Stimulated activated CD8-positive, alpha-beta memory T cell treated with anti-CD3 and anti-CD28 coated beads, Interleukin-4, amount 100 ng/mL, for 48 hours (primary cell): ENCODE measurements around the gene NRXN2.
"Not testable (repeated sequence)": the region's sequence is repeated elsewhere in the genome, so short reads cannot be mapped to it uniquely, and the experiment has no call there.

Source experiments
- DNase-seq: peaks from one replicate; pipeline ENCODE4 v3.0.0-alpha.2; 2020

NRXN2 gene

GRCh38 chr11:64601605-64602465, 121.2 kb downstream of the NRXN2 start:
- no peak for DNase-seq

GRCh38 chr11:64600281-64600992, 122.6 kb downstream of the NRXN2 start:
- no peak for DNase-seq

DNA sequence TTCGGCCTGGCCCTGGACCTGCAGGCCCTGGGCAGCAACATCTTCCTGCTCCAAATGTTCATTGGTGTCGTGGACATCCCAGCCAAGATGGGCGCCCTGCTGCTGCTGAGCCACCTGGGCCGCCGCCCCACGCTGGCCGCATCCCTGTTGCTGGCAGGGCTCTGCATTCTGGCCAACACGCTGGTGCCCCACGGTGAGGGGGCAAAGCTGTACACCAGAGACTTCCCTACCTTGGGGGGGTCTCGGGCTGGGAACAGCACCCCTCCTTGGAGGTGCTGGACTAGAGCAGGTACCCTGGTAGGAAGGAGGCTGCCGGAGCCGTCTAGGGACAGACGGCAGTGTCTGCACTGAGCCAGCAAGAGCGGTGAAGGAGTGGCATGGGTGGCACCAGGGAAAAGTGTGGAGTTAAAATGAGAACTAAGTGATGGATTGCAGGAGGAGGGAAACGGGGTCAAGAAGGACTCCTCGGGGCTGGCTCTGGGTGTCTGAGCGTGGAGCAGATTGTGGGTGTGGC, 123.2 kb downstream of the NRXN2 start:
- DNase-seq: no peak

- no peak for DNase-seq
Observed at GRCh38 chr11:64598797-64599697, 124.0 kb downstream of the NRXN2 start.

- no peak for DNase-seq
Observed at GRCh38 chr11:64598106-64598796, 124.7 kb downstream of the NRXN2 start.

- no peak for DNase-seq
Observed at GRCh38 chr11:64597671-64598101, 125.3 kb downstream of the NRXN2 start.

DNA sequence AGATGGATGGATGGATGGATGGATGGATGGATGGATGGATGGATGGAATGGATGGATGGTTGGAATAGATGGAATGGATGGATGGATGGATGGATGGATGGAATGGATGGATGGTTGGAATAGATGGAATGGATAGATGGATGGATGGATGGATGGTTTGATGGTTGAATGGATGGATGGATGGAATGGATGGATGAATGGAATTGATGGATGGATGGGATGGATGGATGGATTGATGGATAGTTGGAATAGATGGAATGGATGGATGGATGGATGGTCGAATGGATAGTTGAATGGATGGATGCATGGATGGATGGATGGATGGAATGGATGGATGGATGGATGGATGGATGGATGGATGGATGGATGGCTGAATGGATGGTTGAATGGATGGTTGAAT, 127.1 kb downstream of the NRXN2 start:
- not testable (repeated sequence) for DNase-seq

DNA sequence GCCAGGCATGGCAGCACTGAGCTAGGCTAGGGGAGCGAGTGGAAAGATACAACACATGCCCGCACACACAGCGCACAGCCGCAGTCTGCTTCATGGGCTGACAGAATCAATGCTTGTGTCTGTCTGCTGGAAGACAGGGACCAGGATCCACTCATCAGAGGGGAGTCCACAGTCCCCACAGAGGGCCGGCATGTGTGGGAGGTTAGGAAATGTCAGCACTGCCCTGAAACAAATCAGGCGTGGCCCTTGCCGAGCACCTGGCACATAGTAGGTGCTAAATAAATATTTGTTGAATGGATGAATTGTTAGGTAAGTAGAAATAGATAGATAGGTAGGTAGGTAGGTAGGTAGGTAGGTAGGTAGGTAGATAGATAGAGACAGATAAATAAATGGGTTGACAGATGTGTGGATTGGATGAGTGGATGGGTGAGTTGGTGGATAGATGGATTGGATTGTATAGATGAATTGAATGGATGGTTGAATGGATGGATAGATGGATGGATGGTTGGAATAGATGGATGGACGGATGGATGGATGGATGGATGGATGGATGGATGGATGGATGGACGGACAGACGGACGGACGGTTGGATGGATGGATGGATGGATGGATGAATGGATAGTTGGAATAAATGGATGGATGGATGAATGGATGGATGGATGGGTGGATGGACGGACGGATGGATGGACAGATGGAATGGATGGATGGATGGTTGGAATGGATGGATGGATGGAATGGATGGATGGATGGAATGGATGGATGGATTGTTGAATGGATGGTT, 128.6 kb downstream of the NRXN2 start:
- DNase-seq: no peak

GRCh38 chr11:64593156-64594105, 129.6 kb downstream of the NRXN2 start:
- DNase-seq: no peak

- no peak for DNase-seq
Observed at GRCh38 chr11:64592656-64593055, 130.3 kb downstream of the NRXN2 start.

- DNase-seq: no peak
Observed at GRCh38 chr11:64592234-64592615, 130.8 kb downstream of the NRXN2 start.

- no peak for DNase-seq
Observed at GRCh38 chr11:64591257-64592233, 131.5 kb downstream of the NRXN2 start.

GRCh38 chr11:64590763-64591221, 132.2 kb downstream of the NRXN2 start, which contains the start of gene SLC22A12:
Gene SLC22A12, plus strand, starts transcription at chr11:64591220. Its CDS starts 337 bp downstream, at chr11:64591557.
- DNase-seq: no peak

GRCh38 chr11:64588701-64589100, 134.3 kb downstream of the NRXN2 start:
- DNase-seq: no peak

GRCh38 chr11:64586366-64586765, 136.6 kb downstream of the NRXN2 start:
- no peak for DNase-seq

GRCh38 chr11:64585150-64585549, 137.8 kb downstream of the NRXN2 start:
- no peak for DNase-seq

- no peak for DNase-seq
Observed at GRCh38 chr11:64583296-64584262, 139.4 kb downstream of the NRXN2 start.
